ENCODE data around the gene ZBTB44.

Gene ZBTB44

DNA sequence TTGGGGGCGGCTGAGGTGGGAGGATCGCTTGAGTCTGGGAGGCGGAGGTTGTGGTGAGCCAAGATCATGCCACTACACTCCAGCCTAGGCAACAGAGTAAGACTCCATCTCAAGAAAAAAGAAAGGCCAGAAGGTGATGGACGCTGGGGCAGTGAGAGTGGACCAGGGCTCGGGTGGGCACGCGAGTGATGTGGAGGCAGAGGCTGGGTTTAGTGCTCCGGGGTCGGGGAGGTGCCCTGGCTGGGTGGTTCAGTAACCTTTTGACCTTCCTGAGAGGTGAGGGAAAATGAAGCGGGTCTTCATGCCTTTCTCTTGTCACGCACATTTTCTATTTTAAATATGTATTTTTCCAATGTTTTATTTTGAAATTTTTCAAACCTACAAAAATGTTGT lies 110.0 kb downstream of the ZBTB44 start:
- ChIA-PET POLR2A (no interaction called here), CTCF (interaction anchor here (1.2 kb wide), 1 partner anchor 8 kb away, joined by 6 read pairs; no protein-coding TSS in a partner anchor)
- no peak for DNase-seq (ENCODE audit: low read depth, low spot score)
- TF ChIP-seq, protein P1, sequence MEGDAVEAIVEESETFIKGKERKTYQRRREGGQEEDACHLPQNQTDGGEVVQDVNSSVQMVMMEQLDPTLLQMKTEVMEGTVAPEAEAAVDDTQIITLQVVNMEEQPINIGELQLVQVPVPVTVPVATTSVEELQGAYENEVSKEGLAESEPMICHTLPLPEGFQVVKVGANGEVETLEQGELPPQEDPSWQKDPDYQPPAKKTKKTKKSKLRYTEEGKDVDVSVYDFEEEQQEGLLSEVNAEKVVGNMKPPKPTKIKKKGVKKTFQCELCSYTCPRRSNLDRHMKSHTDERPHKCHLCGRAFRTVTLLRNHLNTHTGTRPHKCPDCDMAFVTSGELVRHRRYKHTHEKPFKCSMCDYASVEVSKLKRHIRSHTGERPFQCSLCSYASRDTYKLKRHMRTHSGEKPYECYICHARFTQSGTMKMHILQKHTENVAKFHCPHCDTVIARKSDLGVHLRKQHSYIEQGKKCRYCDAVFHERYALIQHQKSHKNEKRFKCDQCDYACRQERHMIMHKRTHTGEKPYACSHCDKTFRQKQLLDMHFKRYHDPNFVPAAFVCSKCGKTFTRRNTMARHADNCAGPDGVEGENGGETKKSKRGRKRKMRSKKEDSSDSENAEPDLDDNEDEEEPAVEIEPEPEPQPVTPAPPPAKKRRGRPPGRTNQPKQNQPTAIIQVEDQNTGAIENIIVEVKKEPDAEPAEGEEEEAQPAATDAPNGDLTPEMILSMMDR (IDR thresholded peaks at IDR 0.05; ENCODE audit: insufficient read depth, low read length, missing control alignments), result no peak
- H3K4me3 ChIP-seq (ENCODE audit: low read depth, low read length), result no peak overlapping the region

DNA sequence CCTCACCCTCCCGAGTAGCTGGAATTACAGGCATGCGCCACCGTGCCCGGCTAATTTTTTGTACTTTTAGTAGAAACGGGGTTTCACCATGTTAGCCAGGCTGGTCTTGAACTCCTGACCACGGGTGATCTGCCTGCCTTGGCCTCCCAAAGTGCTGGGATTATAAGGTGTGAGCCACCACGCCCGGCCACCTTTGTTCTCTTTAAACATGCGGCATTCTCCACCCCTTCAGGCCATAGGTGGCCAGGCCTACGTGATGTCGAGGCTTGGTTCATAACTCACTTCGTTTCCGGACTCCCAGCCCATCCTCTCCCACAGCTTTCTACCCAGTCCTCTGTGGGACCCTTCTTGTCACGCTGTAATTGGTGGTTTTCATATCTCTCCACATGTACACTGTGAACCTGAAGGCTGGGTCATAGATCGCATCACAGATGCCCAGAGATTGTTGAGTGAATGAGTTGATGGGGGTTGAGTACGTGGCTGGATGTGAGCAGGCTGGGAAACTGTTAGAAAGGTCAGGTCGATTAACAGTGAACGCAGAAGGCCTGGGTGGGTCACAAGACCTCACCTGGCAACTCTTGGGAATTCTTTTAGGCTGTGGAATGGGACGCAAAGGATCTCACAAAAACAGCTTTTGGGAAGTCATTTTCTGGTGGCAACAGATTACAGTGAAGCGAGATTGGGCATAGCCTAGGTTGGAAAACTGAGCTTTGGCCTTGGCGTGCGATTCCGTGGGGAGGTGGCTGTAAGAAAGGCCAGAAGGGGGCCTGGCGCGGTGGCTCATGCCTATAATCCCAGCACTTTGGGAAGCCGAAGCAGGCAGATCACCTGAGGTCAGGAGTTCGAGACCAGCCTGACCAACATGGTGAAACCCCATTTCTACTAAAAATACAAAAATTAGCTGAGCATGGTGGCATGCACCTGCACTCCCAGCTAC lies 110.7 kb downstream of the ZBTB44 start:
- ChIA-PET POLR2A (no interaction called here), CTCF (interaction anchor here (1.2 to 1.5 kb wide), 2 partner anchors 9 kb away, joined by 4 to 6 read pairs; no protein-coding TSS in a partner anchor)
- DNase-seq (ENCODE audit: low read depth, low spot score), result no peak
- TF ChIP-seq, protein P1 (IDR thresholded peaks at IDR 0.05; ENCODE audit: insufficient read depth, low read length, missing control alignments), result no peak
- H3K4me3 ChIP-seq (ENCODE audit: low read depth, low read length), result no peak overlapping the region

DNA sequence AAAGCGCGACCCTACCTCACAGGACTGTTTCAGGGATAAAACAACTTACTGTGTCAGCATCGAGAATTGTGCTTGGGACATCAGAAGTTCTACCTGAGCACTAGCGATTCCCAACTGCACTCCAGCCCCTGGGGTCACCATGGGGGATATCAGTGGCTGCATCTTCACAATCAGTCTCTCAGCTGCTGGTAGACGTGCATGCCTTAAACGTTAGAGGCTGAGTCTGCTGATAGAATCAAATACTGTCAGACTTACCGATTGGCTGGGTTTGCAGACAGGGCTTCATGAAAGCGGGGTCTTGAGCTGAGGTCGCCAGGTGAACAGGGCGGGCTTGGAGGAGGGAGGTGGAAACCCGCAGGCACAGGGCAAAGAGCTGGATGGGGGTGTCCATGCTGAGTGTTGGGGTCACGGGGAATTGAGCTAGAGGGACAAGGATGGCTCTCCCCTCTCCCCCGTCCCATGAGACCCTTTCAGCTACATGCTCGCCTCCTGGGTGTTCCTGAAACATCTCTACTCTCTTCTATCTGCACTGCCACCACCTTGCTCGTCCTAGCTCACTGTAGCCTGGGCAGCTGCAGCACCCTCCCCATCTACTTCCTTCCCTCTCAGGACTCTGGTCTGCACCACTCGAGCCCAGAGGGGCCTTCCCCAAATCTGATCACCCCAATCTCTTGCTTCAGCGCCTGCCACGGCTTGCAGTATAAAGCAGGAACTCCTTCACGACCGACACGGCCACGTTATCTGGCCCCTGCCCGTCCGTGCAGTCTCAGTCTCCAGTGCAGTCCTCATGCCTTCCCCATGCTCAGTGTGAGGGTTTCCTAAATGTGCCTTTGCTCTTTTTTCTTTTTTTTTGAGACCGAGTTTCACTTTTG lies 111.7 kb downstream of the ZBTB44 start:
- no peak overlapping the region for H3K4me3 ChIP-seq (ENCODE audit: low read depth, low read length)
- CTCF ChIA-PET, result interaction anchor here (1.5 kb wide), 1 partner anchor 10 kb away, joined by 4 read pairs; no protein-coding TSS in a partner anchor
- no peak for DNase-seq (ENCODE audit: low read depth, low spot score)
- POLR2A ChIA-PET, result no interaction called here
- TF ChIP-seq, protein P1 (IDR thresholded peaks at IDR 0.05; ENCODE audit: insufficient read depth, low read length, missing control alignments), result no peak

DNA sequence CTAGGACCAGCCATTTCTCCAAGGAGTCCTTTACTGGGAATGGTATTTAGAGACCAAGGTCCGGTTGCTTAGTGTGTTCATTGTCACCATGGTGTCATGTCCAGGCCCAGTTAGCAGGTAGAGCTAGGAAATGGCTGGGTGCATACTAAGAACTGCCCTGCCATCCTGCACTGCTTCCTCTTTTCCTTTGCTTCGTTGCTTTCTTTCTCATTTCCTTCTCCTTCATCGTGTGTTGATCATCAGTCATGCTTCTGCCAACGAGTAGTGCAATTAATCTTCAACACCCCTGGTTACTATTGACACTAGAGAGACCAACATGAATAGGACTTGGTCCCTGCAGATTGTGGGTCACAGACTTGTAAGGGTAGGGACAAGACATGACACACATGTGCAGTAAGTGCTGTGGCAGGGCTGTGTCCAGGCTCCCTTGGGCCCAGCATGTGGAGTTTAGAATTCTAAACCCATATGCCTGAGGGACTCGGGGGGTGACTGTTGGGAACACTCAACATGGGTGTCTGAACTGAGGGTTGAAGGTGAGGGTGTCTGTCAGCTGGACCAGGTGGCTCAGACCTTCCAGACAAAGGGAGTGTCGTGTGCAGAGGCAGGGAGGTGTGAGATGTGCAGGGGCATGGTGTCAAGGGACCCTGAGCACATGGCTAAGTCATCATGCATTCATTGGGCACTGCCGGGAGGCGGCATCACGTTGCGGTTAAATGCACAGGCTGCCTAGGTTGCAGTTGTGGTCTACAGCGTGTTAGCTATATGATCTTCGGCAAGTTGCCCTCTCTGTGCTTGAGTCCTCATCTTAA lies 112.5 kb downstream of the ZBTB44 start:
- TF ChIP-seq, protein P1 (IDR thresholded peaks at IDR 0.05; ENCODE audit: insufficient read depth, low read length, missing control alignments), result no peak
- no peak overlapping the region for H3K4me3 ChIP-seq (ENCODE audit: low read depth, low read length)
- ChIA-PET POLR2A (no interaction called here), CTCF (interaction anchor here (1.5 kb wide), 1 partner anchor 11 kb away, joined by 4 read pairs; no protein-coding TSS in a partner anchor)
- no peak for DNase-seq (ENCODE audit: low read depth, low spot score)

DNA sequence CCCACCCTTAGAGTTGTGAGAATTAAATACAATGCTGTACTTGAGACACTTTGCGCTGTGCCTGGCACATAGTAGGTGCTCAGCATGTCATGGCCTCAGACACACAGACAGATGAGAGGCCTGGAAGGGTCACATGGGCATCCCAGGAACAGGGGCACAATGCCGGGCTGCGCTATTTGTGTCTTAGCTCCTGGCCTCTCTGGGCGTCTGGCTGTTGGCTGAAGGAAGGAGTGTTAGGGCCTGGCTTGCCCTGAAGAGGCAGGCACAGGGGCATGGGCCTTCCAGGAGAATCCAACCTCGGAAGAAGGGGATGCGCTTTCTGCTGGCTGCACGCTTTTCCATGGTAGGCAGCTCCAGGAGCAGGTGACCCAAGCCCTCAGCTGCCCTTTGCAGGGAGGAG lies 113.7 kb downstream of the ZBTB44 start:
- CTCF ChIA-PET, result interaction anchor here (1.0 to 1.7 kb wide), 2 partner anchors 12 to 279 kb away, joined by 3 to 7 read pairs; no protein-coding TSS in a partner anchor

More for the DNA sequence above, 113.7 kb downstream of the ZBTB44 start:
- POLR2A ChIA-PET, result no interaction called here
- H3K4me3 ChIP-seq (ENCODE audit: low read depth, low read length), result no peak overlapping the region
- DNase-seq (ENCODE audit: low read depth, low spot score), result no peak
- TF ChIP-seq, protein P1 (IDR thresholded peaks at IDR 0.05; ENCODE audit: insufficient read depth, low read length, missing control alignments), result no peak
